ENCODE data around the gene NVL.

- TF ChIP-seq CTCF (IDR thresholded peaks at IDR 0.05 in 8 of 11, conservative IDR thresholded peaks at IDR 0.05 in 3 of 11) (no peak), POLR2A (IDR thresholded peaks at IDR 0.05) (no peak), POLR2AphosphoS5 (IDR thresholded peaks at IDR 0.05) (no peak)
Measured at GRCh38 chr1:224338150-224338838, 8.3 kb upstream of the NVL start.
